Activated CD4-positive, alpha-beta T cell treated with anti-CD3 and anti-CD28 coated beads for 4 hours (primary cell): ENCODE measurements around the gene KLHDC4.
"Not testable (repeated sequence)": the region's sequence is repeated elsewhere in the genome, so short reads cannot be mapped to it uniquely, and the experiment has no call there.

ENCODE experiments used
- DNase-seq, 2 donors: peaks; one replicate each; pipeline ENCODE4 v3.0.0-alpha.2; 2020

The KLHDC4 gene

DNA sequence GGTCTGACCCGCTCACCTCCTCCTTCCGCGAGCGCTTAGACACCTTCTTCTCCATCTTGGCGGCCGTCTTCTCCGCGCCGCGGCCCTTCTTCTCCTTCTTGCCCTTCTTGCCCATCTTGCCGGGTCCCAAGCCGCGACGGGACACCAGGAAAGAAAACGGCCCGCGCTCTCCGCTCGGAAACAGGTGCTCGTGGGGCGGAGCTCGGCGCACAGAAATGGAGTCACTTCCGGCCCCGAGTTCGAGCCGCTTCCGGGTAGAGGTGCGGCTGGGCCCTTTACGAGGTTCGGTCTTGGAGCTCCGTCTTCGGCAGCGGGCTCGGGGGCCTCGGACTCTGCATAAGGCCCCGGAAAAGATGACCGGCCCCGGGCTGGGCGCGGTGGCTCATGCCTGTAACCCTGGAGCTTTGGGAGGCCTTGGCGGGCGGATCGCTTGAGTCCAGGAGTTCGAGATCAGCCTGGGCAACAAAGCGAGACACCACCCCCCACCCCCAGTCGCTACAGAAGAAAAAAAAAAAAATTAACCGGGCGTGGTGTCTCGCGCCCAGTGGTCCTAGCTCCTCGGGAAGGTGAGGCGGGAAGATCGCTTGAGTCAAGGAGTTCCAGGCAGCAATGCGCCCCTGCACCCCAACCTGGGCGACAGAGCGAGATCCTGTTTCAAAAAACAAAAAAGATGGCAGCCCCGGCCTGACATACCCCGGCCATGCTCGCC lies at the start of gene KLHDC4:
Gene KLHDC4 (minus strand): TSS at position 211 of the 709 bp plus-strand sequence. CDS start 96 bp downstream, at position 115.
- DNase-seq = peak; percentile 85 to 88

GRCh38 chr16:87815567-87815966 lies 49.8 kb upstream of the KLHDC4 start:
- no peak for DNase-seq

GRCh38 chr16:87812200-87812656 lies 46.4 kb upstream of the KLHDC4 start:
- no peak for DNase-seq

DNA sequence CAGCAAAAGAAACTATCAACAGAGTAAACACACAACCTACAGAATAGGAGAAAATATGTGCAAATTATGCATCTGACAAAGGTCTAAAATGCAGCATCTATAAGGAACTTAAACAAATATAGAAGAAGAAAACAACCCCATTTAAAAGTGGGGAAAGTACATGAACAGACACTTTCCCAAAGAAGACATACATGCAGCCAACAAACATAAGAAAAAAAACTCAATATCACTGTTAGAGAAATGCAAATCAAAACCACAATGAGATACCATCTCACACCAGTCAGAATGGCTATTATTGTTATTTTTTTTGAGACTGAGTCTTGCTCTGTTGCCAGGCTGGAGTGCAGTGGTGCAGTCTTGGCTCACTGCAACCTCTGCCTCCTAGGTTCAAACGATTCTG lies 45.7 kb upstream of the KLHDC4 start:
- not testable (repeated sequence) for DNase-seq

- DNase-seq = no peak
Observed at GRCh38 chr16:87809150-87809902, 43.5 kb upstream of the KLHDC4 start.

DNA sequence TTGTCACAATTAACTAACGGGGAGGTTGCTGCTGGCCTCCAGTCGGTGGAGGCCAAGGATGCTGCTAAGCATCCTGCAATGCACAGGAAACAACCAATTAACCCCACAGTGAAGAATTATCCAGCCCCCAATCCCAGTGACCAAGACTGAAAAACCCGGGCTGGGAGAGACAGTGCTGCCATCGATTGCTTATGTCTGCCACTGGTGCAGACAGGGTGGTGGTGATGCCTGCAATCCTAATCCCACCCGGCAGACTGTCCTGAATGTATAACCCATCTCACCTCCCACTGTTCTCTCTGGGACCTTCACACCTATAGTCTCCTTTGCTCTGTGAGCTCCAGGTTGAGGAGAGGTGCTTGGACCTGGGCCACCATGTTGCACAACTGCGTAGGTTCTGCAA lies 42.3 kb upstream of the KLHDC4 start:
- DNase-seq = no peak

DNA sequence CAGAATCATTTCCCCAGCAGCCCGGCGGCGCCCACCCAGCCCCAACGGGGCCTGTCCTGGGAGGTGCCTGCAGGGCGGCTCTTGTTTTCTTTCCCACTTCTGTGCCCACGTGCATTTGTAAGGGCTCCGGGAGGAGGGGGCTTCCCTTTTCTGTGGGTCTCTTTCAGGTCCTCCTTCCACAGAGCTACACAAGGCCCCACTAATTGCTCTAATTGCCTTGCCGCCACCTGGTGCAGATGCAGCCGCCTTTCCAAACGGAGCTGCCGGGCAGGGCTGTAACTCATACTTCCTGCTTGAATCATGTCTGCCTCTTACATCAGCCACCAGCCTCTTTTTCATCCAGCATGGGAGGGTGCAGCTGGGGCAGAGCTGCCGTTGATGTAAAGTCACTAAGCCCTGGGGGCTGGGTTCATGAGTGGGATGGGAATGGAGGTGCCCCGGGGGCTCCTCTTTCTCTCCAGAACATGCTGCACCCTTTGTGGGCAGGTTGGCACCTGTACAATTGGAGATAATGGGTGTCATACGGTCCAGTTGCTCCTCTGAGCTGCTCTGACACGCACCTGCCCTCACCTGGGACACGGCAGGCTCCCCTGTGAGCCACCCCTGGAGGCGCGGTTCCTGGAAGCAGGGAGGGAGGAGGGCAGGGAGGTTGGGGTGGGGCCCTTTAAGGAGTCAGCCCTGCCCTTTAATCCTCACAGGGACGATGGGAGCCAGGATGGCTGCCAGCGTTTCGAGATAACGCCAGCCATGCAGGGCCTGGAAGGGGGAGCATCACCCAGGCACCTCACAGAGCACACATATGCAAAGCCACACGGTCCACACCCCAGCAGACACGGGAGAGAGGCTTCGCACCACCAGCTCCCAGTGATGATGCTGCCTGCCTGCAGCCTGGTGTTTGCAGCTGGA lies 41.1 kb upstream of the KLHDC4 start:
- peak; percentile 68 to 69 for DNase-seq

DNA sequence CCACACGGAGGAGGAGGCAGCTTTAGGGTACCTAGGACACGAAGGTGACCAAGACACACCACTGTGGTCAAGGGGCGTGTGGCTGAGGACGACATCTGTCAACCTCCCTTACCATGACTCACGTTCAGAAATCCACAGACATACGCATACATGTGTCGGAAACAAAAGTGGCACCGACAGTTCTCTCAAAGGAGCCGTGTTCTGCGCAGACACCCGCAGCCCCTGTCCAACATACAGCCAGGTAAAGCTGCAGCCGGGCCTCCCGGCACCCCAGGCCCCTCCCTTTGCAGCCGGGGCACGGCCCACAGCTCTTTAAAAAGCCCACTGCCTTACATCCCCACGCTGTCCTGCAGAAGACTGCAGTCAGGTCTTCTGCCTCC lies 40.5 kb upstream of the KLHDC4 start:
- peak in 1 of 2 donors; percentile 27 for DNase-seq

DNA sequence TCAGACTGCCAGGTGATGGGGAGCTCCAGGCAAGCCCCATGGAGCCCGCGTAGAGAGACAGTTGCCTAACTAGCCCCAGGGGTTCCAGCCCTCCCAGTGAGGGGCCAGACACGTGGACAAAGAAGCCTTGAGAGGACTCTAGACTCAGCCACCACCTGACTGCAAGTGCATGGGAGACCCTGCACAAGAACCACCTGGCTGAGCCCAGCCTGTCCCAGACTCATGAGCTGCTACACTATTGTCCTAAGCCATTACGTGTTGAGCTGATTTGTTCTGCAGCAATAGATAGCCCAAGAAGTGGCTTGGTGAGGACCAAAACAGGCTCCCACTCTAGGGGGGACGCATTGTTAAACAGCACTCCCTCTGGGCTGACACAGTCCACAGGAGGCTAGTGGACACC lies 37.6 kb upstream of the KLHDC4 start:
- DNase-seq = no peak

- DNase-seq = no peak
Observed at GRCh38 chr16:87802670-87803069, 36.9 kb upstream of the KLHDC4 start.

DNA sequence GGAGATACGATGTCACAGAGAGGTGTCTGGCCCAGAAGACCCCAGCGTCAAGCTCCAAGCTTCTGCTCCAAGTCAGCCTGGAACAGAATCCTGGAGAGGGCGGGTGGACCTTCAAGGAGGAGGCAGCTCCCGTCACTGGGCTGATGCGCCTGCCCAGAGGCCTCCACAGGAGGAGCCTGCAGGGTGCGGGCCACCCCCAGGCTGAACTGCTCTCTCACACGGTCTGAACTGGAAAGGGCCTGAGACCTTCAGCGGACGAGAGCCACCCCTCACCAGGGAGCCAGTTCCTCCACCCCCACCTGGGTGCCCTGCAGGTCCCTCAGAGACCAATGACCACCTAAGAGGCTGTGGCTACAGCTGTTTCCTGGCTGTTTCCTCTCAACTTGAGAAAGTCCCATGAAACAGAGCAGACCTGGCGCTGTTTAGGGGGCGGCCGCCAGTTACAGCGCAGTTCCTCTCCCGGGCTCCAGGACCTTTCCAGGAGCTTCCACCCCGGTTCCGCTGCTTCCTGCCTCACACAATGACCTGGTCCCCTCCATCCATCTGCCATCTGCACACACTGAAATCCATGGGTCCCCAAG lies 36.0 kb upstream of the KLHDC4 start:
- DNase-seq = no peak

DNA sequence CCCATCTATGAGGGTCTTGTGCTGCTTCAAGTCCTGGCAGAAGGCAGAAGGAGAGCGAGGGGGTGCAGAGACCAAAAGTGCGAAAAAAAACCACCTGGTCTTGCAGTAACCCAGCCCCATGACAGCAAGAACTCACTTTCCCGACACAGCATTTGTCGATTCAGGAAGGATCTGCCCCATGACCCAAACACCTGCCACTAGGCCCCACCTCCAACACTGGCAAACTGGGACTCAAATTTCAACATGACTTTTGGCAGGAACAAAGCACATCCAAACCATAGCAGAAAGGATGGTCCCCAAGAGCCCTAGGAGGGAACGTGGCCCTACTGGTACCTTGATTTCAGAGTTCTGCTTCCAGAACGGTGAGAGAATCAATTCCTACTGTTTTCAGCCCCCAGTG lies 34.7 kb upstream of the KLHDC4 start:
- DNase-seq = no peak

DNA sequence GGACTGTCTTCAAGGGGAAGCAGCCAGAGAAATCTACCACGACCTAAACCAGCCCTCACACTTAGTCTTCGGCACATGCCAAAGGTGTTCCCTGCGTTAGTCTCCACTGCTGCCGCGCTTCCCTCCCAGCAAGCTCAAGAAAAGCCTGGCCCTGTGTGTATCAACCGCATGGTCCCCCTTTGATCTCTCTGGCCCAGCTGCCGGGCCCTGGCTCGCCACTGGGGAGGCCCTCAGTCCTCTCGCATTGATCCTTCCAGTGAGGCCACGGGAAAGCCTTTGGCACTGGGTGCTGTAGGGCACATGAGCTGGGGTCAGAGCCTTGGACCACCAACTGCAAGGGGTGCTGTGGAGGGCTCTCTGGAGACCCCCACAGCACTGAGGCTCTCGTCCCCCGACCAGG lies 29.6 kb upstream of the KLHDC4 start:
- no peak for DNase-seq

DNA sequence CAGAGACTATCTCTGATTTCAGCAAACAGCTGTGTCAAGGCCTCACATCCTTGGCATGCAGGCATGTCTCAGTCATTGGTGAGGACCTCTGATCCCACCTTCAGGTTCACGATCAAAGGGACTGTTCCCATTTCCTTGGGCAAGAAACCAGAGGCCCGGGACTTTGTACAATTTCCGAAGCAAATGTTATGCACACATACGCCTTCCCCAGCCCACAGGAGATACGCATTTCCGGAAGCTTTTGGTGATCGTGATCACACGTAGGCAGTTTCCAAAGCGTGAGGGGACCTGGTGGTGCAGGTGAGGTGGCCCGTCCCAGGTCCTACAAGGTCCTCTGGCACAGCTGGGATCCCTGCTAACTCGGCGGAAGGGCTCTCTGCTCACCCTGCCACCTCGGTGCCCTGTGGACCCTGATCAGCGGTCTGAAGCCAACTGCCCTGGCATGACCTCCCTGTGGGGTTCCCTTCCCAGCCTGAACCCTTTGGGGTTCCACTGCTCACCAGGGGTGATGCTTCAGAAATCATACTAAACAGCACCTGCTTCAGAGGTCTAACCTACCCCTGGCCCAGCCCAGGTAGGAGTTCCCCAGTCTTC lies 28.8 kb upstream of the KLHDC4 start:
- DNase-seq = no peak

- no peak for DNase-seq
Observed at GRCh38 chr16:87792205-87792565, 26.4 kb upstream of the KLHDC4 start.

GRCh38 chr16:87791295-87792204 lies 25.8 kb upstream of the KLHDC4 start:
- no peak for DNase-seq

- no peak for DNase-seq
Observed at GRCh38 chr16:87790292-87791100, 24.7 kb upstream of the KLHDC4 start.

GRCh38 chr16:87789437-87790291 lies 23.9 kb upstream of the KLHDC4 start:
- DNase-seq = no peak

DNA sequence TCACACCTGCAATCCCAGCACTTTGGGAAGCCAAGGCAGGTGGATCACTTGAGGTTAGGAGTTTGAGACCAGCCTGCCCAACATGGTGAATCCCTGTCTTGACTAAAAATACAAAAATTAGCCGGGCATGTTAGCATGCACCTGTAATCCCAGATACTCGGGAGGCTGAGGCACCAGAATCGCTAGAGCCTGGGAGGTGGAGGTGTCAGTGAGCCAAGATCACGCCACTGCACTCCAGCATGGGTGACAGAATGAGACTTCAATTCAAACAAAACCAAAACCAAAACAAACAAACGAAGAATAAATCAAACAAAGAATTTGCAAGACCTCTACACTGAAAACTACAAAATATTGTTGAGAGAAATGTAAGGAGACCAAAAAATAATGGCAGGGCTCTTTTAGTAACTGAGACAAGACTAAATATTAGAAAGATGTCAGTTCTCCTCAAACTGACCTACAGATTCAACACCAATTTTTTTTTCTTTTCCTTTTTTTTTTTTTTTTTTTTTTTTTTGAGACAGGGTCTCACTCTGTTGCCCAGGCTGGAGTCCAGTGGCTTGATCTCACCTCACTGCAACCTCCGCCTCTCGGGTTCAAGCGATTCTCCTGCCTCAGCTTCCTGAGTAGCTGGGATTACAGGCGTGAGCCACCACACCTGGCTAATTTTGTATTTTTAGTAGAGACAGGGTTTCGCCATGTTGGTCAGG lies 23.1 kb upstream of the KLHDC4 start:
- DNase-seq = not testable (repeated sequence)
